H9 (cell line): ENCODE results near the gene ANKFY1. TPM values are rescaled to one million over a fixed set of nuclear protein-coding genes. Genes with fewer than 3 reads are reported as not detected.

Experiments
- DNase-seq: peaks from one replicate; pipeline ENCODE4 v3.0.0-alpha.2; 2017
- H2AFZ ChIP-seq: one replicate; pipeline ENCODE4 v1.6.1; 2013; ENCODE audit warnings: mild to moderate bottlenecking, low read length, control low read depth, moderate library complexity
- H2AK5ac ChIP-seq: 2 replicates; pipeline ENCODE4 v1.6.1; 2013; ENCODE audit warnings: low read length, control low read depth, mixed read lengths; ENCODE audit not compliant: insufficient read length
- H2BK120ac ChIP-seq: one replicate; pipeline ENCODE4 v1.6.1; 2013; ENCODE audit warnings: low read depth, mild to moderate bottlenecking, low read length, control low read depth, inconsistent platforms; ENCODE audit not compliant: poor library complexity, severe bottlenecking
- H2BK12ac ChIP-seq: 2 replicates; pipeline ENCODE4 v1.6.1; 2013; ENCODE audit warnings: low read length, control low read depth, mixed read lengths, low read depth; ENCODE audit not compliant: insufficient read length
- H2BK15ac ChIP-seq: 2 replicates; pipeline ENCODE4 v1.6.1; 2013; ENCODE audit warnings: low read depth, low read length, control low read depth
- H2BK20ac ChIP-seq: one replicate; pipeline ENCODE4 v1.6.1; 2013; ENCODE audit warnings: low read depth, mild to moderate bottlenecking, low read length, control low read depth, inconsistent platforms; ENCODE audit not compliant: poor library complexity, severe bottlenecking
- H2BK5ac ChIP-seq: 2 replicates; pipeline ENCODE4 v1.6.1; 2013; ENCODE audit warnings: low read length, control low read depth, mixed read lengths; ENCODE audit not compliant: insufficient read length
- H3K14ac ChIP-seq: 2 replicates; pipeline ENCODE4 v1.6.1; 2013; ENCODE audit warnings: low read length, control low read depth; ENCODE audit not compliant: insufficient read depth
- H3K18ac ChIP-seq: 2 replicates; pipeline ENCODE4 v1.6.1; 2013; ENCODE audit warnings: low read depth, mild to moderate bottlenecking, mixed read lengths, low read length, control low read depth; ENCODE audit not compliant: insufficient read length
- H3K23ac ChIP-seq: 2 replicates; pipeline ENCODE4 v1.6.1; 2013; ENCODE audit warnings: low read length, control low read depth, mixed read lengths, low read depth; ENCODE audit not compliant: insufficient read length
- H3K23me2 ChIP-seq: 2 replicates; pipeline ENCODE4 v1.6.1; 2013; ENCODE audit warnings: low read depth, mild to moderate bottlenecking, mixed read lengths, low read length, control low read depth; ENCODE audit not compliant: insufficient read length, poor library complexity, severe bottlenecking
- H3K27ac ChIP-seq: 2 replicates; pipeline ENCODE4 v1.5.1; 2013; ENCODE audit warnings: low read length, control low read depth, mixed read lengths, low read depth; ENCODE audit not compliant: insufficient read length
- H3K27me3 ChIP-seq: 2 replicates; pipeline ENCODE4 v1.6.1; 2013; ENCODE audit warnings: low read length, control low read depth, inconsistent platforms; ENCODE audit not compliant: insufficient read depth
- H3K4ac ChIP-seq: 2 replicates; pipeline ENCODE4 v1.6.1; 2013; ENCODE audit warnings: low read depth, mild to moderate bottlenecking, control low read depth, inconsistent platforms, low read length, moderate library complexity
- H3K4me1 ChIP-seq: 2 replicates; pipeline ENCODE4 v1.6.1; 2013; ENCODE audit warnings: low read length, control low read depth, inconsistent platforms; ENCODE audit not compliant: insufficient read depth
- H3K4me2 ChIP-seq: 2 replicates; pipeline ENCODE4 v1.6.1; 2013; ENCODE audit warnings: low read length, control low read depth, mixed read lengths; ENCODE audit not compliant: insufficient read length, insufficient read depth
- H3K56ac ChIP-seq: 2 replicates; pipeline ENCODE4 v1.6.1; 2013; ENCODE audit warnings: low read depth, mild to moderate bottlenecking, mixed read lengths, low read length, control low read depth; ENCODE audit not compliant: insufficient read length
- H3K79me1 ChIP-seq: 2 replicates; pipeline ENCODE4 v1.6.1; 2013; ENCODE audit warnings: low read depth, mild to moderate bottlenecking, moderate library complexity, low read length, control low read depth, inconsistent platforms; ENCODE audit not compliant: insufficient read depth, poor library complexity, severe bottlenecking
- H3K79me2 ChIP-seq: 2 replicates; pipeline ENCODE4 v1.6.1; 2013; ENCODE audit warnings: low read length, control low read depth, inconsistent platforms; ENCODE audit not compliant: insufficient read depth
- H3K9ac ChIP-seq: 2 replicates; pipeline ENCODE4 v1.6.1; 2013; ENCODE audit warnings: low read length, control low read depth, mixed read lengths; ENCODE audit not compliant: insufficient read length; ENCODE audit errors: extremely low read depth
- H3K9me3 ChIP-seq: one replicate; pipeline ENCODE4 v1.6.1; 2013; ENCODE audit warnings: low read depth, low read length, inconsistent platforms; ENCODE audit not compliant: control insufficient read depth
- H3T11ph ChIP-seq: one replicate; pipeline ENCODE4 v1.6.1; 2013; ENCODE audit warnings: mild to moderate bottlenecking, low read length, control low read depth, inconsistent platforms
- H4K20me1 ChIP-seq: one replicate; pipeline ENCODE4 v1.6.1; 2013; ENCODE audit not compliant: control insufficient read depth, insufficient read length, insufficient read depth
- H4K5ac ChIP-seq: 2 replicates; pipeline ENCODE4 v1.6.1; 2013; ENCODE audit warnings: low read depth, mild to moderate bottlenecking, mixed read lengths, low read length, control low read depth; ENCODE audit not compliant: insufficient read length
- H4K8ac ChIP-seq: replicated peaks from 2 replicates; pipeline ENCODE4 v1.6.1; 2013; ENCODE audit warnings: low read length, control low read depth, mixed read lengths, low read depth; ENCODE audit not compliant: insufficient read length
- H4K91ac ChIP-seq: 2 replicates; pipeline ENCODE4 v1.6.1; 2013; ENCODE audit warnings: low read depth, mild to moderate bottlenecking, moderate library complexity, mixed read lengths, low read length, control low read depth; ENCODE audit not compliant: insufficient read length
- H3K27ac Mint-ChIP-seq, 3 experiments: 2 replicates in 2 of 3; 3 replicates in 1 of 3; pipeline ENCODE4 v1.8.0; 2020 to 2021; ENCODE audit warnings: mixed read lengths in 3 of 3, mild to moderate bottlenecking in 1 of 3, moderate library complexity in 1 of 3
- H3K27me3 Mint-ChIP-seq: 2 replicates; pipeline ENCODE4 v1.8.0; 2021; ENCODE audit warnings: low read depth, mild to moderate bottlenecking, moderate library complexity, mixed read lengths
- H3K36me3 Mint-ChIP-seq, 3 experiments: 2 replicates in 2 of 3; 3 replicates in 1 of 3; pipeline ENCODE4 v1.8.0; 2020 to 2021; ENCODE audit warnings: low read depth in 3 of 3, mixed read lengths in 3 of 3; ENCODE audit not compliant: insufficient read depth in 1 of 3
- H3K4me1 Mint-ChIP-seq, 2 experiments: 2 replicates each; pipeline ENCODE4 v1.8.0; 2020; ENCODE audit warnings: mixed read lengths in 2 of 2
- H3K4me3 Mint-ChIP-seq, 2 experiments: 2 replicates in 1 of 2; 3 replicates in 1 of 2; pipeline ENCODE4 v1.8.0; 2020 to 2021; ENCODE audit warnings: mild to moderate bottlenecking in 2 of 2, mixed read lengths in 2 of 2, moderate library complexity in 1 of 2
- H3K9me3 Mint-ChIP-seq, 2 experiments: 2 replicates in 1 of 2; 3 replicates in 1 of 2; pipeline ENCODE4 v1.8.0; 2020; ENCODE audit warnings: mild to moderate bottlenecking in 2 of 2, mixed read lengths in 2 of 2, moderate library complexity in 1 of 2
- WGBS: extraction: QIAGEN DNeasy Blood & Tissue Kit; methylation state at CpG from one replicate; pipeline ENCODE4 v1.1.7; 2013; ENCODE audit warnings: missing lambda C conversion rate, low lambda C conversion rate, mixed read lengths; ENCODE audit not compliant: insufficient read length; ENCODE audit errors: extremely low coverage; 5-methylcytosine and 5-hydroxymethylcytosine counted together
- total RNA-seq: library from RNA; stranded (reverse); gene quantifications from 2 replicates; pipeline ENCODE4 v1.2.1, GENCODE V29; 2021
- TF ChIP-seq, protein P1 (sequence below): fragments of 200-600 bp; sonication (generic); conservative IDR thresholded peaks from 3 replicates; pipeline ENCODE4 v1.8.0; 2021; ENCODE audit warnings: antibody characterized with exemption, mild to moderate bottlenecking

Gene ANKFY1
- total RNA-seq, 1 experiment from 2014 or later: 51.9 TPM

DNA sequence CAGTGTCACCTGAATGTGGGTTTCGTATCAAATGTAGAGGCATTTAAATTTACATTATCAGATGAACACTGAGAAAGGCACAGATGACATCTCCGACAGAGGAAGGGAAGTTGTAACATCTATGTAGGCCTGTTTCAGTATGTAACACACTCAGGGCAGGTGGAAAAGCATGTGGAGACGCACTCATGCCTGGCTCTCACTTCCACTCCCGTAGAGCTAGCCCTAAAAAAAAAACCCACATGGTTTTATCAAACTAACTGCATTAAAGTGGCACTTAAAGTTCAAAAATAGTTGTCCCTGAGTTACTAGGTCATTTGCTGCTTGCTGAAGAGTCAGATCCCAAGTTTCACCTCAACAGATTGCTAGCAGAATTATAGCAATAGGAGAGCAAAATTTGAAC lies 6.1 kb upstream of the ANKFY1 start:
- no peak overlapping the region for H3T11ph ChIP-seq
- no peaks in the 10 kb centered on the region for H3K9me3 ChIP-seq
- TF ChIP-seq, protein P1, sequence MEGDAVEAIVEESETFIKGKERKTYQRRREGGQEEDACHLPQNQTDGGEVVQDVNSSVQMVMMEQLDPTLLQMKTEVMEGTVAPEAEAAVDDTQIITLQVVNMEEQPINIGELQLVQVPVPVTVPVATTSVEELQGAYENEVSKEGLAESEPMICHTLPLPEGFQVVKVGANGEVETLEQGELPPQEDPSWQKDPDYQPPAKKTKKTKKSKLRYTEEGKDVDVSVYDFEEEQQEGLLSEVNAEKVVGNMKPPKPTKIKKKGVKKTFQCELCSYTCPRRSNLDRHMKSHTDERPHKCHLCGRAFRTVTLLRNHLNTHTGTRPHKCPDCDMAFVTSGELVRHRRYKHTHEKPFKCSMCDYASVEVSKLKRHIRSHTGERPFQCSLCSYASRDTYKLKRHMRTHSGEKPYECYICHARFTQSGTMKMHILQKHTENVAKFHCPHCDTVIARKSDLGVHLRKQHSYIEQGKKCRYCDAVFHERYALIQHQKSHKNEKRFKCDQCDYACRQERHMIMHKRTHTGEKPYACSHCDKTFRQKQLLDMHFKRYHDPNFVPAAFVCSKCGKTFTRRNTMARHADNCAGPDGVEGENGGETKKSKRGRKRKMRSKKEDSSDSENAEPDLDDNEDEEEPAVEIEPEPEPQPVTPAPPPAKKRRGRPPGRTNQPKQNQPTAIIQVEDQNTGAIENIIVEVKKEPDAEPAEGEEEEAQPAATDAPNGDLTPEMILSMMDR: no peak
- no peak overlapping the region for H3K18ac ChIP-seq
- no peaks in the 10 kb centered on the region for H3K79me2 ChIP-seq
- H2BK15ac ChIP-seq: no peak overlapping the region
- no peak overlapping the region for H3K4me2 ChIP-seq
- no peak overlapping the region for H4K5ac ChIP-seq
- Mint-ChIP-seq H3K27me3 (no peaks in the 10 kb centered on the region), H3K27ac (peak overlapping the region in 1 of 3 experiments; percentile 9; a peak in 2 of 7 replicates), H3K36me3 (peaks cover 14 to 63% (median 46%) of the 10 kb centered on the region in 3 experiments; a peak in 6 of 7 replicates), H3K4me1 (peaks cover 9 to 13% of the 10 kb centered on the region in 2 experiments), H3K9me3 (no peaks in the 10 kb centered on the region), H3K4me3 (no peak overlapping the region)
- H3K27me3 ChIP-seq: no peaks in the 10 kb centered on the region
- no peak overlapping the region for H3K56ac ChIP-seq
- no peak overlapping the region for H2BK20ac ChIP-seq
- no peak overlapping the region for H3K9ac ChIP-seq
- H2BK5ac ChIP-seq: no peak overlapping the region
- H4K8ac ChIP-seq: no peak overlapping the region
- no peak for DNase-seq
- no CpG with 5 or more reads among the region's 4 CpGs for WGBS
- no peak overlapping the region for H3K4ac ChIP-seq
- no peak overlapping the region for H3K14ac ChIP-seq
- H3K4me1 ChIP-seq: no peaks in the 10 kb centered on the region
- no peak overlapping the region for H2AK5ac ChIP-seq
- no peak overlapping the region for H4K91ac ChIP-seq
- H3K23ac ChIP-seq: no peak overlapping the region
- peaks cover 5% of the 10 kb centered on the region for H3K79me1 ChIP-seq
- no peaks in the 10 kb centered on the region for H3K23me2 ChIP-seq
- no peak overlapping the region for H2BK12ac ChIP-seq
- no peak overlapping the region for H2AFZ ChIP-seq
- no peak overlapping the region for H2BK120ac ChIP-seq
- no peaks in the 10 kb centered on the region for H4K20me1 ChIP-seq
- no peak overlapping the region for H3K27ac ChIP-seq
